ENCODE measurements around the gene TSPEAR. TPM values are rescaled to one million over a fixed set of nuclear protein-coding genes. Genes with fewer than 3 reads are reported as not detected.

Gene TSPEAR
- total RNA-seq, 4 donors from 2014 or later: under 0.01 to 0.23 TPM; not detected in 2

DNA sequence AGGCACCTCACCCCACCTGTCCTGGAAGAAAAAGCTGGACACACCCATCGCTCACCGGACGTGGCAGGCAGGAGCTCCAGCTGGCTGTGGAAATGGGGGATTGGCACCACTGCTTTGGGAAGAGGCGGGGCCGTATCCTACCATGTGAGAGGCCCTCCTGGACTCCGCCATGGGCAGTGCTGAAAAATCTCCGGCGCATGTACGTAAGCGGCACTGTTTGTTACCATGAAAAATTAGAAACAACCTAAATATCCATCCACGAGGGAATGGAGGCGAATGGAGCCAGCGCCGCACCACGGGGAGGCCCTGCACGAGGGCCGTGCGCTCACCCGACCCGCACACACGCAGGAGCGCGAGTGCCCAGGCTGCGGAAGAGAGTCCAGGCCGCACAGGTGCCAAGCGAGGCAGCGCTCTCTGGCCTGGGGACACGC lies 96.4 kb downstream of the TSPEAR start:
- no peaks in the 10 kb centered on the region for H3K36me3 ChIP-seq
- no peak for DNase-seq (ENCODE audit: extremely low spot score)
- H3K4me1 ChIP-seq: no peaks in the 10 kb centered on the region
- intact Hi-C loops (cut with DNase I): no loop called here
- TF ChIP-seq POLR2AphosphoS5 (IDR thresholded peaks at IDR 0.05): no peak
- no peak for TF ChIP-seq EP300 (IDR thresholded peaks at IDR 0.05)
- no peak for TF ChIP-seq POLR2A (IDR thresholded peaks at IDR 0.05; ENCODE audit: low read depth)
- TF ChIP-seq, protein P1, sequence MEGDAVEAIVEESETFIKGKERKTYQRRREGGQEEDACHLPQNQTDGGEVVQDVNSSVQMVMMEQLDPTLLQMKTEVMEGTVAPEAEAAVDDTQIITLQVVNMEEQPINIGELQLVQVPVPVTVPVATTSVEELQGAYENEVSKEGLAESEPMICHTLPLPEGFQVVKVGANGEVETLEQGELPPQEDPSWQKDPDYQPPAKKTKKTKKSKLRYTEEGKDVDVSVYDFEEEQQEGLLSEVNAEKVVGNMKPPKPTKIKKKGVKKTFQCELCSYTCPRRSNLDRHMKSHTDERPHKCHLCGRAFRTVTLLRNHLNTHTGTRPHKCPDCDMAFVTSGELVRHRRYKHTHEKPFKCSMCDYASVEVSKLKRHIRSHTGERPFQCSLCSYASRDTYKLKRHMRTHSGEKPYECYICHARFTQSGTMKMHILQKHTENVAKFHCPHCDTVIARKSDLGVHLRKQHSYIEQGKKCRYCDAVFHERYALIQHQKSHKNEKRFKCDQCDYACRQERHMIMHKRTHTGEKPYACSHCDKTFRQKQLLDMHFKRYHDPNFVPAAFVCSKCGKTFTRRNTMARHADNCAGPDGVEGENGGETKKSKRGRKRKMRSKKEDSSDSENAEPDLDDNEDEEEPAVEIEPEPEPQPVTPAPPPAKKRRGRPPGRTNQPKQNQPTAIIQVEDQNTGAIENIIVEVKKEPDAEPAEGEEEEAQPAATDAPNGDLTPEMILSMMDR (IDR thresholded peaks at IDR 0.05): no peak
- no peak overlapping the region for H3K4me3 ChIP-seq
- peaks cover 0 to 30% (median 19%) of the 10 kb centered on the region in 4 donors for H3K9me3 ChIP-seq
- no peak overlapping the region for H3K27ac ChIP-seq (replicated peaks in 1 of 4)
- H3K27me3 ChIP-seq: peaks cover 0 to 50% (median 0%) of the 10 kb centered on the region in 4 donors
- 91% methylated on average over 25 of the region's 28 CpGs for WGBS

DNA sequence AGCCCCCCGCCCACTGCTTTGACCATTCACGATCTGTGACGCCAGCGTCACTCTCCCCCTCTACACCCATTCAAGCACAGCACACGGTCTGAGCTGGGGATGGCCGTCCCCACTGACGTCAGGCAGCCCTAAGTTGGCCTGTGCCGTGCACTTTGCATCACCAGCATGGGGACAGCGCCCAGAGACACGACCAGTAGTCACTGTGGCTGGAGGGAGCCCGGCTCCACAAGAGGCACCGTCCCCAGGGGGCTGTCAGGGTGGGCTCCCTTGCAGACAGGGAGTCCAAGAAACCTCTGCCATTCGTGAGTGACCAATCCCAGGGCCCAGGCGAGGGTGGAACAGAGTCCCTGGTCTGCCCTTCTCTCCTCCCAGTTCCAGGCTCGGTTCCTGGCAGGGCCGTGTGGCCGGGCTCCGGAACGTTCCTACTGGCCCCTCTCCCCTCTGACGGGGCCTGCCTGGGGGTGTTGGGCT lies 97.2 kb downstream of the TSPEAR start:
- 85% methylated on average over 18 of the region's 20 CpGs for WGBS

DNA sequence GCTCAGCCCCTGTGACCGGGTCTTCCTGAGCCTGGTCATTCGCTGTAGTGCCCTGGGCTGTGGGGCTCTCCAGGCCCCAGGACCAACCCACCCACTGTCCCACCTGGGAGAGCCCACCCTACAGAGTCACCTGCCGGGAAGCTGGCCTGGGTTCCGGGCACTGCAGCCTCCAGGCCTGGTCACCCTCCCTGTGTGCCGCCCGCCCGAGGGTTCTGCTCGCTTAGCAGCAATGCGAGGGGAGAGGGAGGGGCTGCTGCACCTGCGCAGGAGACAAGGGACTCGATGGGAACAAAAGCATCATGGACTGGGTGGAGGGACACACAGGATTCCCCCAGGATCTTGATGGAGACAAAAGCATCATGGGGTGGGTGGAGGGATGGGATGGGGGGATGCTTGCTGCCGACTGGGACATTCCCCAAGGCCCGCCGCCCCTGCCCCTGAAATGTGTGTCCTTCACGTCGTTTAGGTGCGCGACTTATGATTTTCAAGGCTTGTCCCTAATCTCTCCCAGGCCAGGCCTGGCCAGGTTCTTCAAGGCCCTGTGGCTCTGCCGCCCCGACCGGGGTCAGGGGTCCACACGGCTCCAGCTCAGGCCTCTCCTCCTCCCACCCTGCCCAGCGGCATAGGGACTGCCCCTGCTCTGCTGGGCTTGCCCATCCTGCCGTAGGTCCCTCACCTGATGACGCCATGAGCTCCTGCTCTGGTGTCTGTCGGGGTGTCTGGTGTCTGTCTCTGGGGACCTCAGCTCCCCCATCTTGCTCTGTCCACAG lies 97.8 kb downstream of the TSPEAR start:
- H3K4me3 ChIP-seq: no peak overlapping the region
- TF ChIP-seq, protein P1 (IDR thresholded peaks at IDR 0.05): no peak
- TF ChIP-seq POLR2A (IDR thresholded peaks at IDR 0.05; ENCODE audit: low read depth) (no peak), EP300 (IDR thresholded peaks at IDR 0.05) (no peak), POLR2AphosphoS5 (IDR thresholded peaks at IDR 0.05) (no peak)
- 93% methylated on average over 23 of the region's 26 CpGs for WGBS
- no peak overlapping the region for H3K27ac ChIP-seq (replicated peaks in 1 of 4)
- DNase-seq (ENCODE audit: extremely low spot score): peak; percentile 77
- peaks cover 0 to 31% (median 23%) of the 10 kb centered on the region in 4 donors for H3K9me3 ChIP-seq
- intact Hi-C loops (cut with DNase I): no loop called here
- peaks cover 0 to 50% (median 0%) of the 10 kb centered on the region in 4 donors for H3K27me3 ChIP-seq
- H3K4me1 ChIP-seq: no peaks in the 10 kb centered on the region
- no peaks in the 10 kb centered on the region for H3K36me3 ChIP-seq

More for the DNA sequence above, 97.2 kb downstream of the TSPEAR start:
- H3K27ac ChIP-seq (replicated peaks in 1 of 4): no peak overlapping the region
- DNase-seq (ENCODE audit: extremely low spot score): peak; percentile 89
- no peaks in the 10 kb centered on the region for H3K36me3 ChIP-seq
- intact Hi-C loops (cut with DNase I): no loop called here
- no peak overlapping the region for H3K4me3 ChIP-seq
- no peaks in the 10 kb centered on the region for H3K4me1 ChIP-seq
- H3K9me3 ChIP-seq: peaks cover 0 to 27% (median 24%) of the 10 kb centered on the region in 4 donors
- no peak for TF ChIP-seq POLR2AphosphoS5 (IDR thresholded peaks at IDR 0.05)
- TF ChIP-seq, protein P1 (IDR thresholded peaks at IDR 0.05): no peak
- TF ChIP-seq POLR2A (IDR thresholded peaks at IDR 0.05; ENCODE audit: low read depth): no peak
- TF ChIP-seq EP300 (IDR thresholded peaks at IDR 0.05): no peak
- peaks cover 0 to 50% (median 0%) of the 10 kb centered on the region in 4 donors for H3K27me3 ChIP-seq

DNA sequence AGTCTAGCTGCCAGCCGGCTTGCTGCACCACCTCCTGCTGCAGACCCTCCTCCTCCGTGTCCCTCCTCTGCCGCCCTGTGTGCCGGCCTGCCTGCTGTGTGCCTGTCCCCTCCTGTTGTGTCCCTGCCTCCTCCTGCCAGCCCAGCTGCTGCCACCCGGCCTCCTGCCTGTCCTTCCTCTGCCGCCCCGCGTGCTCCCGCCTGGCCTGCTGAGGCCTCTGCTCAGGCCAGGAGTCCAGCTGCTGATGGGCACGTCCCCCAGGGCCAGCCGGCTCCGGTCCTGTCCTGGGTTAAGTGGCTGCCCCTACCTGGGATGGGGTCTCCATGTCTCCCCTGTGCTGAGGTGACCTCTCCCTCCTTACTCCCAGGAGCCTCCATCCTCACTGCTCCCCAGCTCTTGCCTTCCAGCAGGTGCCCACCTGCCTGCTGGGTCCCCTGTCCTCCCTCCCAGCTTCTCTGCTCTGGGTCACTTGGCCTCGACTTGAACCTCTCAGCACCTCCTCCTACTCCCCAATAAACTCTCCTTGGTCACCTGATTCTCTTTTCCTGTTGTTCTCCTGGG lies 98.6 kb downstream of the TSPEAR start:
- no peak overlapping the region for H3K27ac ChIP-seq (replicated peaks in 1 of 4)
- intact Hi-C loops (cut with DNase I): no loop called here
- H3K9me3 ChIP-seq: peaks cover 0 to 31% (median 23%) of the 10 kb centered on the region in 4 donors
- WGBS: 88% methylated on average over 12 of the region's 13 CpGs
- H3K4me3 ChIP-seq: no peak overlapping the region
- peaks cover 0 to 50% (median 0%) of the 10 kb centered on the region in 4 donors for H3K27me3 ChIP-seq
- H3K4me1 ChIP-seq: no peaks in the 10 kb centered on the region
- H3K36me3 ChIP-seq: no peaks in the 10 kb centered on the region
- TF ChIP-seq POLR2A (IDR thresholded peaks at IDR 0.05; ENCODE audit: low read depth): no peak
- TF ChIP-seq, protein P1 (IDR thresholded peaks at IDR 0.05): no peak
- no peak for TF ChIP-seq POLR2AphosphoS5 (IDR thresholded peaks at IDR 0.05)
- DNase-seq (ENCODE audit: extremely low spot score): peak; percentile 68
